Subcutaneous abdominal adipose tissue (tissue), 5 donors: ENCODE measurements around the gene DUS1L.

ENCODE experiments used
- H3K27ac ChIP-seq: one replicate; pipeline ENCODE4 v1.7.0; 2013; ENCODE audit warnings: low read depth, mild to moderate bottlenecking, inconsistent platforms, low read length, moderate library complexity
- H3K27me3 ChIP-seq, 5 donors: one replicate each; pipeline ENCODE4 v1.7.0; 2013; ENCODE audit warnings: low read length in 5 of 5, inconsistent platforms in 1 of 5; ENCODE audit not compliant: control insufficient read depth in 5 of 5, insufficient read depth in 4 of 5
- H3K36me3 ChIP-seq, 5 donors: one replicate each; pipeline ENCODE4 v1.7.0; 2013; ENCODE audit warnings: low read length in 5 of 5; ENCODE audit not compliant: control insufficient read depth in 5 of 5, insufficient read depth in 5 of 5
- H3K4me1 ChIP-seq, 5 donors: one replicate each; pipeline ENCODE4 v1.7.0; 2013; ENCODE audit warnings: low read length in 5 of 5, mild to moderate bottlenecking in 3 of 5, moderate library complexity in 1 of 5; ENCODE audit not compliant: control insufficient read depth in 5 of 5, insufficient read depth in 5 of 5
- H3K4me3 ChIP-seq, 5 donors: one replicate each; pipeline ENCODE4 v1.7.0; 2013; ENCODE audit warnings: low read length in 5 of 5, low read depth in 1 of 5
- H3K9ac ChIP-seq, 5 donors: one replicate each; pipeline ENCODE4 v1.7.0; 2013; ENCODE audit warnings: low read length in 5 of 5, mild to moderate bottlenecking in 4 of 5, moderate library complexity in 3 of 5
- H3K9me3 ChIP-seq, 5 donors: one replicate each; pipeline ENCODE4 v1.7.0; 2013; ENCODE audit warnings: low read length in 5 of 5; ENCODE audit not compliant: control insufficient read depth in 5 of 5
- donor health status: healthy.
- donor health status: healthy.
- donor health status: healthy.
- donor health status: healthy.
- donor health status: healthy.

Gene DUS1L

DNA sequence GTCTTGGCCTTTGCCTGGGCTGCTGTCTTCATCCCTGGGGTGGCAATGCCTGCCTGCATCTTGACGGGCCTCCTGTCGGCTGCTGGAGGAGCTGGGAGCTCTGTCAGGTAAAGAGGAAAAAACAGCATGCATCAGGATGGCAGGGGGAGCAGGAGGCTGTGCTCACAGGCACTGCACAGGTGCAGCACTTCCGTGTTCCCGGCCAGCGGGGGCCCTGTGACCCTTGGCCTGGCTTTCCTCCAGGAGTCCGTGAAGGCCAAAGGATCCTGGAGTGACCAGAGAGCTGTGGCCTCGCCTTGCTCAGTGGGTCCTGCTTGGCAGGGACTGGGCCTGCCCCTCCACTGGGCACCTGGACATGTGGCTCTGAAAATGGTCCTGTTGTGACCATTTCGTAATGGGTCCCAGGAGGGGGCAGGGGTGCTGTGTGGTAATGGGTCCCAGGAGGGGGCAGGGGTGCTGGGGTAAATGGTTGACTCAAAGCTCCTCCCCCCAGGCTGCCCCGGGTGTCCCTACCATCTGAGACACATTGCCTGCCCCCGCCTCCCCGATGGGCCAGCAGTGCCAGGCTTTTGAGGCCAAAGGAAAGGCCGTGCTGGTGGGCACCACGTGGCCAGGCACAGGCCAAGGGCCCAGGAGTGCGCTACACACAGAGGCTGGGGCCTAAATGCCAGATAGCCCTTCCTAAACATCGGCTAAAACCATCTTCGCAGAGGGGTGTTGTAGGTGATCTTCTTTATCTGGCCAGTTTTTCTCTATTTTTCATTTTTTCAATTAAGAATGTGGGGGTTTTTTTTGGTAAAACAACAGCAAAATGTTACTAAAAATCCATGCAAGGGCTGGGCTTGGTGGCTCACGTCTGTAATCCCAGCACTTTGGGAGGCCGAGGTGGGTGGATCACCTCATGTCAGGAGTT is 36.4 kb upstream of the DUS1L start:
- H3K9me3 ChIP-seq: no peaks in the 10 kb centered on the region
- H3K27ac ChIP-seq: peak overlapping the region; percentile 83
- no peak overlapping the region for H3K9ac ChIP-seq
- H3K4me3 ChIP-seq: no peak overlapping the region
- no peaks in the 10 kb centered on the region for H3K36me3 ChIP-seq
- H3K4me1 ChIP-seq: peaks cover 17 to 85% (median 79%) of the 10 kb centered on the region in 5 donors
- no peaks in the 10 kb centered on the region for H3K27me3 ChIP-seq

DNA sequence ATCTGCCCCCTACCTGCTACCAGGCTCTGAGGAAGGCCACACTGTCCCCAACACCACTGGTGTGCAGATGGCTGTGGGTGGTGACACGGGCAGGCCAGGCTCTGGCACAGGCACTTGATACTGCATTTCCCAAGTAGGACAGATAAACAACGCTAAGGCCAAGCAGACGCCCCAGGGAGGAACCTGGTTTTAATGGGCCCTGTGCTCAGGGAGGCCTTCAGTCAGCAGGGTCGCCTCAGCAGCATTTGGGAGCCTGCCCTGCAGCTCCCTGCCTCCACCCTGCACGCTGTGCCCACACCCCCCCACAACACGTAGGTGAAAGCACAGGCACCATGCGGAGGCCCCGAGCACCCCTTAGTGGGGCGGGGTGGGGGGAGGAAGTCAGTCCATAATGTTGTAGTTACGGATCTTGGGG is 35.7 kb upstream of the DUS1L start:
- no peaks in the 10 kb centered on the region for H3K27me3 ChIP-seq
- no peak overlapping the region for H3K4me3 ChIP-seq
- peaks cover 13 to 85% (median 79%) of the 10 kb centered on the region in 5 donors for H3K4me1 ChIP-seq
- no peaks in the 10 kb centered on the region for H3K9me3 ChIP-seq
- no peak overlapping the region for H3K9ac ChIP-seq
- peaks cover 0 to under 1% (median 0%) of the 10 kb centered on the region in 5 donors for H3K36me3 ChIP-seq
- peak overlapping the region; percentile 83 for H3K27ac ChIP-seq

DNA sequence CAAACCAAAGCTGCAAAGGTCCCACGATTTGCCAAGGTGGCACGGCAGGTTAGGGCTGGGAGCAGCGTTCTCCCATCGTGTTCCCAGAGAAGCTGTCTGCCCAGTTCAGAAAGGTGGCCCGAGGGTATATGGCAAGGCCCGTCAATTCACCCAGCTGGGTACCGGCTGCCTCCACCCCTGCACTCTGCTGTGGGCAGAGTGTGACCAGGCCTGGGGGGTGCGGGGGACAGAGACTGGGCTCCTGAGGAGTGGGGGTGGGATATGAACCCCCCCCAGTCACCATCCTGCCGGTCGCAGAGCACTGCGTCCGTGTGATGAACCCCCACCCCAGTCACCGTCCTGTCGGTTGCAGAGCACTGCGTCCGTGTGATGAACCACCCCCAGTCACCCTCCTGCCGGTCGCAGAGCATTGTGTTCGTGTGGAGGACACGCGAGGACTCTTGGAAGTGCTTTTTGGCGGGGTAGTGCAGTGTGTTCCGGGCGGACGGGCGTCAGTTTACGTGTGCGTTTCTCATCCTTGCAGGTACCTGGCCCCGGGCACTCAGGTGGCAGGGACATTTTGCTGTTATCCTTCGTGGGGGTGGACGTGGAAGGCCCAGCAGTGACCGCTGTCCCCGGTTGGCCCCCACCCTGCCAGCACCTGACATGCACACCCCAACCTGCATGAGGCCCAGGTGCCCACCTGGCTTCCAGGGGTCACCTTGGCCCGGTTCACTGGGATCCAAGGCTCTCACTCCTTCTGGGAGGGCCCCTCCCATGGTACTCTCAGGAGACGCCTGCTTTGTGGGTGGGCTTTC is 35.1 kb upstream of the DUS1L start:
- H3K27me3 ChIP-seq: no peaks in the 10 kb centered on the region
- no peak overlapping the region for H3K9ac ChIP-seq
- H3K27ac ChIP-seq: peak overlapping the region; percentile 83
- peaks cover 9 to 85% (median 79%) of the 10 kb centered on the region in 5 donors for H3K4me1 ChIP-seq
- no peak overlapping the region for H3K4me3 ChIP-seq
- no peaks in the 10 kb centered on the region for H3K9me3 ChIP-seq
- peaks cover 0 to 6% (median 2%) of the 10 kb centered on the region in 5 donors for H3K36me3 ChIP-seq

DNA sequence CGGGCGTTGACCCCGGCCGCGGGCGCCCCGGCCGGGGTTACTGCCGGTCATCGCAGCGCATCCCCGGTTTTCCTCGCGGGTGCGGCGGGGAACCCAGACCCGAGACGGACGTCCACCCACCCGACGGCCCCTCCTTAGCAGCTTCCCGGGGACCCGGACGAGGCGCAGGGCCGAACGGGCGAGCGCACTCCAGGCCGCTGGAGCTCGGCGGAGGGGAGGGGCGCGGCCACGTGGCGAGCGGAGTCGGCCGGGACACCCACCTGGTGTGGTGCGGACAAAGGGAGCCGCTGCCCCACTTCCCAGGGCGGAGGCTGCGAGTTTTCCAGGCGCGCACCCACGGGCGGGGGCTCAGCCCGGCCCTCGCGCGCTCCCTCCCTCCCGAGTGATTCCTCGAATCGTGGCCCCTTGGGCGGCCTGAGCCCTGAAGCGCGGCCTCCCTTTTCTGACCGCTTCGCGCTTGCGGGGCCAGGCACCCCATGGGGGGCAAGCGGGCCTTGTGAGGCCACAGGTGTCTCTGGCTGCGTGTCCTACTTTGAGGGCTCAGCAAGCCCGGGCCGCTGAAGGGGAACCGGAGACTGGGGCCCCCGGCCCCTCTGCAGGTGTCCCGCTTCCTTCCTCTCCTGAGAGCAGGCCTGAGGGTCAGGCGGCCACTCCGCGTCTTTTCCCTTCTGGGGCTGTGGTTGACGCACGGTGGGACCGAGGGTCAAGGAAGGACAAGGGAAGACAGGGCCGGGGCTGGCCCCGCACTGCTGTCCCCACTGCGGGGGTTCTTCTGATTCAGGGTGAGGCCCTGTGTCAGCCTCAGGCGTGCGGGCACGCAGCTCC is 33.5 kb upstream of the DUS1L start:
- H3K27me3 ChIP-seq: no peaks in the 10 kb centered on the region
- peaks cover 0 to 16% (median 9%) of the 10 kb centered on the region in 5 donors for H3K36me3 ChIP-seq
- H3K27ac ChIP-seq: peak overlapping the region; percentile 83
- peak overlapping the region in 4 of 5 donors; percentile 50 to 70 (median 62) for H3K4me3 ChIP-seq
- peak overlapping the region in 4 of 5 donors; percentile 22 to 48 (median 46) for H3K9ac ChIP-seq
- H3K9me3 ChIP-seq: no peaks in the 10 kb centered on the region
- H3K4me1 ChIP-seq: peaks cover 5 to 83% (median 77%) of the 10 kb centered on the region in 5 donors

DNA sequence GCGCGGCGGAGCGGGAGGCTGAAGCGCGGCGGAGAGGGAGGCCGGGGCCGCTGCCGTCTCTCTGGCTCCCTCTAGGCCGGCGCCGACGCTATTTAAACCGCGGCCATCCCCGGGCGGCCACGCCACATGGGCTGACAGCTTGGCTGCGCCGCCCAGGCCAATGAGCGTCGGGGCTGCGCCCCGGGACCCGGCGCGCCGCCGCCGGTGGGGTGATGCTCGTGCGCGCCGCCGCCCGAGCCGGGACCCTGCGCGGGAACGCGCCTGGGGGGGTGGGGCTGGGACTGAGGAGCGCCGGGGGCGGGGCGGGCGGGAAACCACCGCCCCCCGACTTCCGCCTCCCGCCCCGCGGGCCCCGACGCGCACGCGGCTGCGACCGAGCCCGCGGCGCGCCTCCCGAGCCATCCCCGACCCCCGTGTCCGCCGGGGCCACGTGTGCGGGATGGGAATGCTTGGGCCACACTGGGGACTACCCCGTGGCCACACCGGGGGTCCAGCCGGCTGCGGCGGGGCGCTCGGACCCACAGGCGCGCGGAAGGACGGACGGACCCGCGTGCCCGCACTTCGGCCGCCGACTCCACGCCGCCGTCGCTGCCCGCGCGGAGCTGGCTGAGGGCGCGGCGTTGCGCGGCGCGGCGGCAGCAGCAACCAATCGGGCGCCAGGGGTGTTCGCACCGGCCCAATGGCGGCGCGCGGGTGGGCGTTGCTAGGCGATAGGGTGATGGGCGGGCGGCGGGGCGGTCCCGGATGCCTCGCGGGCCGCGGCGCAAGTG is 32.8 kb upstream of the DUS1L start, which contains the start of gene FASN:
Gene FASN (minus strand): TSS at position 68 of the 770 bp plus-strand sequence. CDS start 1,791 bp downstream, outside the sequence.
- H3K4me1 ChIP-seq: peaks cover 5 to 80% (median 76%) of the 10 kb centered on the region in 5 donors
- H3K27ac ChIP-seq: peak within 1 kb of the TSS; percentile 83
- H3K4me3 ChIP-seq: peak within 1 kb of the TSS in 4 of 5 donors; percentile 61 to 79 (median 68)
- no peaks in the 10 kb centered on the region for H3K27me3 ChIP-seq
- H3K36me3 ChIP-seq: peaks cover 0 to 23% (median 16%) of the 10 kb centered on the region in 5 donors
- H3K9ac ChIP-seq: peak within 1 kb of the TSS in 4 of 5 donors; percentile 44 to 73 (median 64)
- H3K9me3 ChIP-seq: no peaks in the 10 kb centered on the region

DNA sequence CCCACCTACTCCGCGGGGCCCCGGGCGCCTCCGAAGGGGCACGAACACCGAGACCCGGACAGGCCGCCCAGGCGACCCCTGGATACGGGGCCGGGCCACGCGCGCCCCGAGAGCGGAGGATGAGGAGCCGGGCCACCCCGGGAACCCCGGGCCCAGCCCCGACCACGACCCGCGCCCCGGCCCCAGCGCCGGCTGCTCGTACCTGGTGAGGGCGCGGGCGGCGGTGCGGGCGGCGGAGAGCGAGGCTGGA is 32.2 kb upstream of the DUS1L start:
- Histone ChIP-seq H3K4me1 (peaks cover 5 to 82% (median 76%) of the 10 kb centered on the region in 5 donors), H3K9ac (peak overlapping the region in 3 of 5 donors; percentile 44 to 73 (median 59)), H3K27ac (peak overlapping the region; percentile 57), H3K27me3 (no peaks in the 10 kb centered on the region), H3K36me3 (peaks cover 0 to 28% (median 21%) of the 10 kb centered on the region in 5 donors), H3K9me3 (no peaks in the 10 kb centered on the region), H3K4me3 (peak overlapping the region in 4 of 5 donors; percentile 61 to 79 (median 68))

DNA sequence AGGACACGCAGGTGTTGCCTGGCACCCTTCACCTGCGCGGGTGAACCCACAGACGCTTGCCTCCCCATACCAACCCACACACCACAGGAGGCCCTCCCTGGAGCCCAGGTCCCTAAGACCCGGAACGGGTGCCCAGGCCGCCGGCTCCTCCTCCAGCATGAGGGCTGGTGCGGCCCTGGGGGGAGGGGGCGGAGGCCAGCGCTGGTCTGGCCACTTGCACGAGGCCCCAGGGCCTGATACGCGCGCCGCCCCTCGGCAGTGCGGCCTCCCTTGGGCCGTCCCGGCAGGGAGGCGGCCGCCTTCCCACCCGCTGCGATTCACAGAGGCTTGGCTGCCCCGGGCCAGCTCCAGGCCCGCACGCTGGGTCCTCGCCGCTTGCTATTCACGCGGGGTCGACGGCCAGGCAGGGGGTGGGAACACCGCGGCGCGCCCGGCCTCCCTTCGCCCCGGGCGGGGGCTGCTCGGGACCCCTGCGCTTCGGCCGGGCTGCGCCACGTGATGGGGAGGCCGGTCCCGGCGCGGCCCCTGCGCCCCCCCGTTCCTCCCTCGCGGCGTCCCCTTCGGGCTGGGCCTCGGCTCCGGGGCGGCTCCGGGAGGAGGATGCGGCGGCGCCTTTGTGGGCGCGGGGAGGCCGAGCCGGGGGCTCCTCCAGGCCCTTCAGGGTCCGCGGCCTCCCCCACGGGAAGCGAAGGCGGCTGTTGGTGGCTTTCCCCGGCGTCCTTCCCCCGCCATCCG is 31.7 kb upstream of the DUS1L start:
- H3K4me1 ChIP-seq: peaks cover 5 to 81% (median 75%) of the 10 kb centered on the region in 5 donors
- H3K9ac ChIP-seq: peak overlapping the region in 4 of 5 donors; percentile 44 to 73 (median 64)
- H3K9me3 ChIP-seq: no peaks in the 10 kb centered on the region
- peaks cover 0 to 32% (median 22%) of the 10 kb centered on the region in 5 donors for H3K36me3 ChIP-seq
- H3K27ac ChIP-seq: peak overlapping the region; percentile 57
- H3K27me3 ChIP-seq: no peaks in the 10 kb centered on the region
- H3K4me3 ChIP-seq: peak overlapping the region in 4 of 5 donors; percentile 61 to 79 (median 68)

DNA sequence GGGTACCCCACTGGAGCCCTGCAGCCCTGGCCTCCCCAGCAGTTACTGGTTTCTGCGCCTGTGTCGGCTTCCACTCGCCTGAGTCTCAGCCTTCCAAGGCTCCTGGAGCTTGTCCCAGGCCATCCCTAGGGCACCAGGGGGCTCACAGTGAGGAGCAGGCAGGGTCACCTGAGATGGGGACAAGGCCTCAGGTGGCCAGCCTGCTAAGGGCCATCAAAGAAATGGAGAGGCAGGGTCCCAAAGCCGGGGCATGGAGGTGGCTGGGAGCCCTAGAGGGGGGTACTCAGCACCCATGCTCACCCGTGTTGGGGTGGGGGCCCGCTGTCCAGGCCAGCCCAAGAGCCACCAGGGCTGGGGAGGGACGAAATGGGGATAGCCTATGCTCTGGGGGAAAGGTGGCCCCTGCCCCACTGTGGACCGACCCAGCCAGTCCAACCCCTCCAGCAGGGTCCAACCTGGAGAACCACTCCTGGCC is 31.1 kb upstream of the DUS1L start:
- Histone ChIP-seq H3K36me3 (peaks cover 0 to 38% (median 28%) of the 10 kb centered on the region in 5 donors), H3K9me3 (no peaks in the 10 kb centered on the region), H3K27ac (peak overlapping the region; percentile 57), H3K27me3 (no peaks in the 10 kb centered on the region), H3K4me1 (peaks cover 3 to 81% (median 69%) of the 10 kb centered on the region in 5 donors), H3K9ac (peak overlapping the region in 4 of 5 donors; percentile 44 to 72 (median 64)), H3K4me3 (peak overlapping the region in 4 of 5 donors; percentile 61 to 79 (median 68))
